ENCODE measurements around the gene ACP5. TPM values are rescaled to one million over a fixed set of nuclear protein-coding genes. Genes with fewer than 3 reads are reported as not detected.

Gene ACP5
- total and polyA plus RNA-seq, 10 of the 15 experiments (the other 5 are each of a cell fraction or from before 2014, with no cell fraction given): 1.0 to 73.4 (median 36.8) TPM

- TF ChIP-seq EP300 (IDR thresholded peaks at IDR 0.05; ENCODE audit: borderline replicate concordance in 1 of 2, control insufficient read depth in 1 of 2, low read depth in 2 of 2, low read length in 2 of 2) (no peak), TBL1XR1 (IDR thresholded peaks at IDR 0.05; ENCODE audit: low read depth, low read length) (0 out of 2 replicates have a peak, but pooled peaks have one; percentile 38), RAD51 (IDR thresholded peaks at IDR 0.05) (no peak), ASH2L (IDR thresholded peaks at IDR 0.05; ENCODE audit: borderline replicate concordance, low read depth) (peak; percentile 99), ZNF24 (IDR thresholded peaks at IDR 0.05) (no peak), YY1 (IDR thresholded peaks at IDR 0.05; ENCODE audit: low read depth, low read length) (peak; percentile 99), E2F8 (IDR thresholded peaks at IDR 0.05; ENCODE audit: low read depth, partially characterized antibody) (no peak), ATF2 (IDR thresholded peaks at IDR 0.05; ENCODE audit: low read length) (no peak), USF1 (IDR thresholded peaks at IDR 0.05; ENCODE audit: borderline replicate concordance, extremely low read length, insufficient read depth, low read depth, low read length) (no peak), POLR2AphosphoS5 (IDR thresholded peaks at IDR 0.05; ENCODE audit: low read length) (no peak; the same call in 1 of the 2 replicates), PRDM15 (CRISPR knock-in tag; IDR thresholded peaks at IDR 0.05) (no peak), NR2F1 (conservative IDR thresholded peaks at IDR 0.05) (peak; percentile 98), PBX3 (IDR thresholded peaks at IDR 0.05; ENCODE audit: insufficient replicate concordance, low read depth, low read length) (no peak), NR2C1 (IDR thresholded peaks at IDR 0.05) (peak; percentile 99), NBN (IDR thresholded peaks at IDR 0.05) (peak; percentile 62; the same call in 1 of the 2 replicates), ZZZ3 (IDR thresholded peaks at IDR 0.05; ENCODE audit: control insufficient read depth, insufficient read length, low read depth) (no peak)
Observed at GRCh38 chr19:11528551-11529341, 48.7 kb downstream of the ACP5 start, which contains the start of gene ECSIT (continued).
